ENCODE results near the gene TSR3.

Gene TSR3

DNA sequence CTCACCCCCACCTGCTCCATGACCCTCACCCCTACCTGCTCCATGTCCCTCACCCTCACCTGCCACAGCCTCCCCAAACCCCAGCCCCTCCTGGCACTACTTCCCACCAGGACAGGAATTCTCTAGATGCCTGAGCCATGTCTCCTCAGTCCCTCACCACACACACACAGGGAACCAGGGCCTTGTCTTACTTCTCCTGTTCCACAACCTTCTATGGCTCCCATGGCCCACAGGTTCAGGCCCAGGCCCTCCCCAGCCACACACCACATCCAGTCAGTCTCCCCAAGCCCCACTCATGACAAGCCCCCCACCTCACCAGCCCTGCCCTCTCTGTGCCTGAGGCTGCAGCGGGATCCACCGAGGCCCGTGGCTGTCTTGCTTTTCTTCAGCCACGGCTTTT lies 45.3 kb downstream of the TSR3 start:
- no peak for DNase-seq

DNA sequence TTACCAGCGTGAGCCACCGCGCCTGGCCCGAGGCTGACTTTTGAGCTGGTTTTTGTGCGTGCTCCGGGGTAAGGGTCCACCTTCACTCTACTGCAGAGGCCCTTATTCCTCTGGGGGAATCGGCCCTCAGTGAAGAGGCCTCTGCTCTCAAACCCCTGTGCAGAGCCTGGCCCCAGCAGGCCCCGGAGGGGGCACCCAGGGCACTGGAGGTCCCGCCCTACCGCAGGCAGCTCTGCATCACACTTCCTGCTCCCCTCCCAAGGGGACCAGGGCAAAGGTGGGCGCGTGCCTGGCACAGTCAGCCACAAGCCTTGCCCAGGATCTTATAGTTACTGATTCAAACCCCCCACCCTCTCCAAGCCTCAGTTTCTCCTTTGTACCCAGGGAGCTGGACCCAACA lies 45.9 kb downstream of the TSR3 start:
- DNase-seq: no peak

DNA sequence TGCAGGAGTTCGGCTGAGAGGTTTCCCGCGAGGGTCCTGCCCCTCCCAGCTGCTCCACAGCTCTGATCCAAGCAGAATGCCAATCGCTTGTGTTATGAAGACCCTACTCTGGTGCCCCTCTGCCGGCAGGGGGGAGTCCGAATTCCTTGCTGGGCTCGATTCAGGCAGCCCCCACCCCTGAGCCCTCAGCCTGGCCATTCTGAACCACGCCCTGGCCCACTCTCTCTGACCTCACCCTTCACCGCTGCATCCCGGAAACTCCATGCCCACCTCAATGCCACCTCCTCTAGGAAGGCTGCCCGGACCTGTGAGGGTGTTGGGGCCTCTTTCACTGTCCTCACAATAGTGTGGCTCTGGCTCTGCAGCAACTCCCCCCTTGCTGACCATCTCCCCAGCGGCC lies 50.1 kb downstream of the TSR3 start:
- DNase-seq: no peak

DNA sequence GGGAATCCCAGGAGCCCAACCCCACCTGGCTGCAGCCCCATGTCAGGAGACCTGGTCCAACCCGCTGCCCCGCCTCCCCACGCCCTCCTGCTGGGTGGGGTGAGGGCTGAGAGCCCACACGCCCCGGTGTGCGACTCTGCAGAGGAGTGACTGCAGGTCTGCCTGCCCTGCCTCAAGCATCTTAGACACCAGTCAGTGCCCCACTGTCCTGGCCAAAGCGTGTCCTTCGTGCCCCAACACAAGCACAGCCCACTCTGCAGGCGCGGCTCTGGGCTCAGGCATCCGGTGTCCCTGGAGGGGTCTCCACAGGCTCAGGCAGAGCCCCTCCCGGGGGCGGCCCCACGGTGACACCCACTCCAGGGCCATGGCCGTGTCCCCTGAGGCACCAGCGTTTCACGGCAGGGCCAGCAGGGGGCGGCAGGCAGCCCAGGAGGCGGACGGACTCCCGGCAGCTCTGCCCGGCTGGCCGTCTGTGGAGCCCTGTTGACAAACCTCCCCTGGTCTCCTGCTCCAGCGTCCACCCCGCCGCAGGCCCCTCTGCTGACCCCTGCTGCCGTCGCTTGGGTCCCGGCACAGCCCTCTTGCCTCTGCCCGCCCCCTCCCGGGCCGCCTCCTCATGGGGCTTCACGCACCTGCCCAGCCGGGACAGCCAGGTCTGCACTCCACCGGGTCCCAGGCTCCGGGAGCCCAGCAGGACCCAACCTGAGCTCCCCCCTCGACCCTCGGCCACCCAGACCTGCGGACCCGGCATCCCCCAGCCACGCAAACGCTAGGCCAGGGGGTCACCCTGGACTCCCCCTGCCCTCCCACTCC lies 50.8 kb downstream of the TSR3 start:
- peak; percentile 66 for DNase-seq

DNA sequence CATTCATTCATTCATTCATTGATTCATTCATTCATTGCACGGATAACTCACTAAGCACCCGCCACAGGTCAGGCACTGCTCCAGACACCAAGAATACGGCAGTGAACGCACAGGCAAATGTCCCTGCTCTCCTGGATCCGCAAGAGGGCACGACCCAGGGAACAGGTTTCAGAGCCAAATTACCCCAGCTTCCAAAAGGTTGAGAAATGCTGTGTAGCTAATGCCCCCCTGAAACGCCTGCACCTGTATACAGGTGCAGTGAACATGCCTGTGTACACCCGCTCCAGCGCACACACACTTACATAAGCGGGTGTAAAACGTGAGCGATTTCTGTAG lies 51.8 kb downstream of the TSR3 start:
- no peak for DNase-seq

Measured in NCI-H69 (cell line).